ENCODE results near the gene HAUS8.

Gene HAUS8

GRCh38 chr19:17075864-17076542 lies 751 bp upstream of the HAUS8 start:
- in situ Hi-C loops (cut with MboI; ENCODE audit: low sequenced_read_pairs), result no loop called here

- in situ Hi-C loops (cut with MboI; ENCODE audit: low sequenced_read_pairs), result no loop called here
Measured at GRCh38 chr19:17074634-17075034, 618 bp downstream of the HAUS8 start.

- in situ Hi-C loops (cut with MboI; ENCODE audit: low sequenced_read_pairs), result no loop called here
Measured at GRCh38 chr19:17073869-17074633, 1.2 kb downstream of the HAUS8 start.

- in situ Hi-C loops (cut with MboI; ENCODE audit: low sequenced_read_pairs), result no loop called here
Measured at GRCh38 chr19:17070912-17071311, 4.3 kb downstream of the HAUS8 start.

- in situ Hi-C loops (cut with MboI; ENCODE audit: low sequenced_read_pairs), result no loop called here
Measured at GRCh38 chr19:17070421-17070820, 4.8 kb downstream of the HAUS8 start.

- in situ Hi-C loops (cut with MboI; ENCODE audit: low sequenced_read_pairs), result no loop called here
Measured at GRCh38 chr19:17069193-17069592, 6.1 kb downstream of the HAUS8 start.

- in situ Hi-C loops (cut with MboI; ENCODE audit: low sequenced_read_pairs), result no loop called here
Measured at GRCh38 chr19:17063428-17063827, 11.8 kb downstream of the HAUS8 start.

GRCh38 chr19:17061691-17062090 lies 13.6 kb downstream of the HAUS8 start:
- in situ Hi-C loops (cut with MboI; ENCODE audit: low sequenced_read_pairs), result no loop called here

GRCh38 chr19:17061205-17061604 lies 14.0 kb downstream of the HAUS8 start:
- in situ Hi-C loops (cut with MboI; ENCODE audit: low sequenced_read_pairs), result no loop called here

GRCh38 chr19:17060802-17061201 lies 14.4 kb downstream of the HAUS8 start:
- in situ Hi-C loops (cut with MboI; ENCODE audit: low sequenced_read_pairs), result no loop called here

GRCh38 chr19:17058236-17058635 lies 17.0 kb downstream of the HAUS8 start:
- in situ Hi-C loops (cut with MboI; ENCODE audit: low sequenced_read_pairs), result loop anchor here (10.0 kb wide), 1 partner anchor 283 kb away; no protein-coding TSS in a partner anchor

GRCh38 chr19:17055636-17056035 lies 19.6 kb downstream of the HAUS8 start:
- in situ Hi-C loops (cut with MboI; ENCODE audit: low sequenced_read_pairs), result loop anchor here (10.0 kb wide), 1 partner anchor 281 kb away; no protein-coding TSS in a partner anchor

- in situ Hi-C loops (cut with MboI; ENCODE audit: low sequenced_read_pairs), result loop anchor here (10.0 kb wide), 1 partner anchor 280 kb away; no protein-coding TSS in a partner anchor
Measured at GRCh38 chr19:17054746-17055145, 20.5 kb downstream of the HAUS8 start.

- in situ Hi-C loops (cut with MboI; ENCODE audit: low sequenced_read_pairs), result loop anchor here (10.0 kb wide), 1 partner anchor 278 kb away; no protein-coding TSS in a partner anchor
Measured at GRCh38 chr19:17052439-17052838, 22.8 kb downstream of the HAUS8 start.

- in situ Hi-C loops (cut with MboI; ENCODE audit: low sequenced_read_pairs), result loop anchor here (10.0 kb wide), 1 partner anchor 275 kb away; no protein-coding TSS in a partner anchor
Measured at GRCh38 chr19:17049711-17050280, 25.5 kb downstream of the HAUS8 start.

- in situ Hi-C loops (cut with MboI; ENCODE audit: low sequenced_read_pairs), result no loop called here
Measured at GRCh38 chr19:17048885-17049453, 26.3 kb downstream of the HAUS8 start.

GRCh38 chr19:17045907-17046502 lies 29.2 kb downstream of the HAUS8 start:
- in situ Hi-C loops (cut with MboI; ENCODE audit: low sequenced_read_pairs), result no loop called here

- in situ Hi-C loops (cut with MboI; ENCODE audit: low sequenced_read_pairs), result no loop called here
Measured at GRCh38 chr19:17043744-17044143, 31.5 kb downstream of the HAUS8 start.

- in situ Hi-C loops (cut with MboI; ENCODE audit: low sequenced_read_pairs), result no loop called here
Measured at GRCh38 chr19:17041976-17042375, 33.3 kb downstream of the HAUS8 start.

- in situ Hi-C loops (cut with MboI; ENCODE audit: low sequenced_read_pairs), result no loop called here
Measured at GRCh38 chr19:17037966-17038500, 37.2 kb downstream of the HAUS8 start.

GRCh38 chr19:17037184-17037583 lies 38.1 kb downstream of the HAUS8 start:
- in situ Hi-C loops (cut with MboI; ENCODE audit: low sequenced_read_pairs), result no loop called here

Measured in HL-60/S4 treated with phorbol 12-myristate 13-acetate at 8.2 ng/mL for 4 days and 3 days (cell line).